DOHH2 (cell line): ENCODE data around the gene LILRA6.

Experiments
- H3F3A ChIP-seq: fragments of 200-600 bp; sonication (generic), shearing (Covaris generic); 2 replicates; pipeline ENCODE4 v1.6.0; 2016; ENCODE audit warnings: antibody characterized with exemption, mild to moderate bottlenecking; ENCODE audit not compliant: control insufficient read depth, insufficient read depth
- H3K27ac ChIP-seq: fragments of 200-600 bp; sonication (generic); 2 replicates; pipeline ENCODE4 v1.5.1; 2014; ENCODE audit warnings: low read depth, mild to moderate bottlenecking, low read length, moderate library complexity
- H3K27me3 ChIP-seq: fragments of 200-600 bp; sonication (generic); 2 replicates; pipeline ENCODE4 v1.6.1; 2014; ENCODE audit warnings: mild to moderate bottlenecking, low read length, mixed read lengths; ENCODE audit not compliant: control insufficient read depth
- H3K36me3 ChIP-seq: fragments of 200-600 bp; sonication (generic); 2 replicates; pipeline ENCODE4 v1.6.1; 2014; ENCODE audit warnings: mild to moderate bottlenecking, low read length, moderate library complexity, mixed read lengths; ENCODE audit not compliant: control insufficient read depth
- H3K4me1 ChIP-seq: fragments of 200-600 bp; sonication (generic); 2 replicates; pipeline ENCODE4 v1.6.1; 2014; ENCODE audit warnings: mild to moderate bottlenecking, low read length, mixed read lengths; ENCODE audit not compliant: control insufficient read depth
- H3K4me2 ChIP-seq: fragments of 200-600 bp; sonication (generic); 2 replicates; pipeline ENCODE4 v1.6.0; 2014; ENCODE audit warnings: mild to moderate bottlenecking, low read length, moderate library complexity
- H3K4me3 ChIP-seq: fragments of 200-600 bp; sonication (generic); 2 replicates; pipeline ENCODE4 v1.5.1; 2014; ENCODE audit warnings: mild to moderate bottlenecking, low read length, mixed read lengths
- H3K79me2 ChIP-seq: fragments of 200-600 bp; sonication (generic); 2 replicates; pipeline ENCODE4 v1.6.1; 2014; ENCODE audit warnings: mild to moderate bottlenecking, low read length, mixed read lengths; ENCODE audit not compliant: control insufficient read depth
- H3K9me2 ChIP-seq: fragments of 200-600 bp; sonication (generic); replicated peaks from 2 replicates; pipeline ENCODE4 v1.6.1; 2014; ENCODE audit warnings: mild to moderate bottlenecking, low read length, mixed read lengths; ENCODE audit not compliant: control insufficient read depth
- H3K9me3 ChIP-seq: fragments of 200-600 bp; sonication (generic); 2 replicates; pipeline ENCODE4 v1.6.1; 2014; ENCODE audit warnings: antibody characterized with exemption, low read length, mixed read lengths; ENCODE audit not compliant: control insufficient read depth, insufficient read depth
- H4K20me1 ChIP-seq: fragments of 200-600 bp; sonication (generic); 2 replicates; pipeline ENCODE4 v1.6.0; 2014; ENCODE audit warnings: low read depth, mild to moderate bottlenecking, antibody characterized with exemption, low read length, moderate library complexity; ENCODE audit not compliant: control insufficient read depth, insufficient read depth
- CTCF ChIP-seq: fragments of 200-600 bp; sonication (generic); IDR thresholded peaks from one replicate; pipeline ENCODE4 v1.5.1; 2014; ENCODE audit warnings: antibody characterized with exemption, mild to moderate bottlenecking, low read depth, low read length; ENCODE audit not compliant: poor library complexity, severe bottlenecking
- EZH2phosphoT487 ChIP-seq: fragments of 200-600 bp; sonication (generic); IDR thresholded peaks from 2 replicates; pipeline ENCODE4 v1.6.1; 2017; ENCODE audit warnings: borderline replicate concordance, mild to moderate bottlenecking, antibody characterized with exemption, low read length, moderate library complexity, mixed read lengths

The LILRA6 gene

GRCh38 chr19:54257116-54257480, 14.5 kb upstream of the LILRA6 start, which contains the start of gene LILRB5:
Gene LILRB5 (minus strand): TSS chr19:54257273. CDS start chr19:54257193, 80 bp downstream.
- no peaks in the 10 kb centered on the region for H3K79me2 ChIP-seq
- TF ChIP-seq EZH2phosphoT487 = no peak
- TF ChIP-seq CTCF = no peak
- no peaks in the 10 kb centered on the region for H3K9me2 ChIP-seq
- no peaks in the 10 kb centered on the region for H3K9me3 ChIP-seq
- H3K4me2 ChIP-seq = no peak within 1 kb of the TSS
- no peaks in the 10 kb centered on the region for H3K4me1 ChIP-seq
- H3K4me3 ChIP-seq = no peak within 1 kb of the TSS
- H4K20me1 ChIP-seq = no peaks in the 10 kb centered on the region
- no peak within 1 kb of the TSS for H3K27ac ChIP-seq
- H3K36me3 ChIP-seq = no peaks in the 10 kb centered on the region
- H3K27me3 ChIP-seq = peaks cover 15% of the 10 kb centered on the region
- H3F3A ChIP-seq = no peaks in the 10 kb centered on the region

- Histone ChIP-seq H3K27me3 (peaks cover 13% of the 10 kb centered on the region), H3F3A (no peaks in the 10 kb centered on the region)
Measured at GRCh38 chr19:54256250-54257115, 13.9 kb upstream of the LILRA6 start.

GRCh38 chr19:54255105-54255775, 12.7 kb upstream of the LILRA6 start:
- H4K20me1 ChIP-seq = no peaks in the 10 kb centered on the region
- H3K27ac ChIP-seq = no peak overlapping the region
- H3K4me3 ChIP-seq = no peak overlapping the region
- no peaks in the 10 kb centered on the region for H3K9me2 ChIP-seq
- H3K9me3 ChIP-seq = no peaks in the 10 kb centered on the region
- H3F3A ChIP-seq = no peaks in the 10 kb centered on the region
- H3K79me2 ChIP-seq = no peaks in the 10 kb centered on the region
- H3K4me2 ChIP-seq = no peak overlapping the region
- H3K4me1 ChIP-seq = no peaks in the 10 kb centered on the region
- TF ChIP-seq EZH2phosphoT487 (no peak), CTCF (no peak)
- no peaks in the 10 kb centered on the region for H3K36me3 ChIP-seq
- peaks cover 13% of the 10 kb centered on the region for H3K27me3 ChIP-seq

More at GRCh38 chr19:54256250-54257115, 13.9 kb upstream of the LILRA6 start:
- no peaks in the 10 kb centered on the region for H3K9me3 ChIP-seq
- no peaks in the 10 kb centered on the region for H3K36me3 ChIP-seq
- no peaks in the 10 kb centered on the region for H4K20me1 ChIP-seq
- no peaks in the 10 kb centered on the region for H3K79me2 ChIP-seq
- TF ChIP-seq EZH2phosphoT487 (no peak), CTCF (no peak)
- no peaks in the 10 kb centered on the region for H3K4me1 ChIP-seq
- H3K4me3 ChIP-seq = no peak overlapping the region
- no peaks in the 10 kb centered on the region for H3K9me2 ChIP-seq
- H3K4me2 ChIP-seq = no peak overlapping the region
- no peak overlapping the region for H3K27ac ChIP-seq
